GM19463 (cell line): ENCODE measurements around the gene MGAT5.
"Not testable (repeated sequence)": the region's sequence is repeated elsewhere in the genome, so short reads cannot be mapped to it uniquely, and the experiment has no call there.

Experiments
- ATAC-seq: cut with Tn5 transposase; IDR thresholded peaks from one replicate; pipeline ENCODE4 v1.9.1; 2021; ENCODE audit warnings: mild to moderate bottlenecking, moderate library complexity; ENCODE audit not compliant: unreplicated experiment

The MGAT5 gene

GRCh38 chr2:134275058-134275862, 21.4 kb downstream of the MGAT5 start:
- peak; percentile 71 for ATAC-seq

- no peak for ATAC-seq
Observed at GRCh38 chr2:134276381-134277172, 22.7 kb downstream of the MGAT5 start.

- no peak for ATAC-seq
Observed at GRCh38 chr2:134277223-134277622, 23.4 kb downstream of the MGAT5 start.

- ATAC-seq = no peak
Observed at GRCh38 chr2:134278553-134278952, 24.7 kb downstream of the MGAT5 start.

DNA sequence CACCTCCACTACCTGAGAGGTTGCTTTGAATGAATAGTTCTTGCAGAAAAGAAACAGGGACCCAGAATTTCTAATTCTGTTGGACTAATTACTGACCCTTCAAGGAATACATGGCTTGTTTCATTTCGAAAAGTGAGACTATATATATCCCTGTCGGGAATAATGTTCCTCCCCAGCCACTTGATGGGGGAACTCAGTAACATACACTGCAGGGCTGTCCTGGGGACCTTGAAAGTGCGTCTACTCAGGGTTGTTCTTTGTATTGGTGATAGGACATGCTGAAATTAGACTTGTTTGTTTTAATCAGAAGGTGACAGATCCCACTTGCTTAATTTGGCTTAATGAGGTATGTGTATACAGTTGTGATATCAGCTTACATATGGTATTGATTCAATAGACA, 25.5 kb downstream of the MGAT5 start:
- ATAC-seq = no peak

GRCh38 chr2:134280231-134280630, 26.4 kb downstream of the MGAT5 start:
- no peak for ATAC-seq

DNA sequence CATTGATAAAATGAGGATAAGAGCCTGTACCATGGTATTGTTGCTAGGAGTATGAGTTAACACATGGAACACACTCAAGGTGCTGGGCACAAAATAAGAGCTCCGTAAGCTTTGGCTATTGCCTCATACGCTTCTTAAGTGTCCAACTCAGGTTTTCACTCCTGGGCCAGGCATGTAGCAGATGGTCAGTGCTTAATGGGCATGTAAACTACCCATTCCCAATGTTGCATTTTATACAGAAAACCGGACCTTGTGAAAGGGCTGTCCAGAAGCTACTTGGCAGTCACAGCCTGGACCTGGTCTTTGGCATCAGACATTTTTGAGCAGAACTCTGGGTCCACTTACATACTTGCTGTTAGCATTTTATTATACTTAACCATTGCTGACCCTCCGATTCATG, 26.9 kb downstream of the MGAT5 start:
- ATAC-seq = no peak

DNA sequence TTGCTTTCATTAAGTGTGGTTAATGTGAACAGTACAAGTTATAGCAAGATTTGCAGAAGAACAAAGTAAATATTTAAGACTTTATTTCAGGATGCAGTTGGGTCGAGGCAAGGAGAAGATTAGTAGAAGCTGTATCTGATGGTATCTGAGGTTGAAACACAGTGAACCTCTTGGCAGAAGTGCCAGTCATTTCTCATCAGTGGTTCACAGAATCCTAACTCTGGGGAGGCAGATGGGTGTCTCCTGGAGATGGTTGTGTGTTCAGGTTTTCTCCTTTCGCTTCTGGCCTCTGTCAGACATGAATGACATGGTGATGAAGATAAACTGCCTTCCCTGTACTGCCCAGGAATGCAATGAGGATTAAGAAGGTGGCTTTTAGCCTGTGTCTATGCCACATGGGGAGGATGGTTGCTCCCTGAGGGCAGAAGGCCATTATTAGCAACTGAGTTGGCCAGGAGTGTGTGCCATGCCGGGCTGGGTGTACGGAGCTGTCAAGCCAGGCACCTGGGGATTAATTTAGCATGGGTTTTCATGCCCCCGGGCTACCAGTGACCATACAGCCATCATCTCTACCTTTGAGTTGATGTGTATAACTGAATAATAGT, 28.0 kb downstream of the MGAT5 start:
- ATAC-seq = no peak

- ATAC-seq = peak; percentile 90
Observed at GRCh38 chr2:134282629-134283400, 28.9 kb downstream of the MGAT5 start.

- ATAC-seq = no peak
Observed at GRCh38 chr2:134283661-134284060, 29.8 kb downstream of the MGAT5 start.

DNA sequence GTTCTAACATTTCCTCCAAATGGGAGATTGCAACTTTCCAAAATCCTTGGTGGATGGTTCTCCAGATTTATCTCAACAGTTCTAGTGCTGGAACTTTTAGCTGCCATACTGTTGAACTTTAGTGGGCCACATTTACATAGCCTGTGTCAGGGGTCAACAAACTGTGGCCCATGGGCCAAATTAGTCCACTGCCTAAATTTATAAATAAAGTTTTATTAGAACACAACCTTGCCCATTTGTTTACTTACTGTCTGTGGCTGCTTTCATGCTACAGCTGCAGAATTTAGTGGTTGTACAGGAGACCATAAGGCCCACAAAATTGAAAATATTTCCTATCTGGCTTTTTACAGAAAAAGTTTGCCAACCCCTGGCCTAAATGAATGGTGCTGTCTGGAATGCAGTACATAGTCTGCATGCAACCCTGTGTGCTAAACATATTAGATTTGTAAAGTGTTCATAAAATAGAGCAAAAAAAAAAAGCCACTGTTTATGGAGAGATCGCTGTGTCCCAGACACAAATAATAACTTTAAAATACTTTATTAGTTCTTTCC, 30.3 kb downstream of the MGAT5 start:
- ATAC-seq = no peak

DNA sequence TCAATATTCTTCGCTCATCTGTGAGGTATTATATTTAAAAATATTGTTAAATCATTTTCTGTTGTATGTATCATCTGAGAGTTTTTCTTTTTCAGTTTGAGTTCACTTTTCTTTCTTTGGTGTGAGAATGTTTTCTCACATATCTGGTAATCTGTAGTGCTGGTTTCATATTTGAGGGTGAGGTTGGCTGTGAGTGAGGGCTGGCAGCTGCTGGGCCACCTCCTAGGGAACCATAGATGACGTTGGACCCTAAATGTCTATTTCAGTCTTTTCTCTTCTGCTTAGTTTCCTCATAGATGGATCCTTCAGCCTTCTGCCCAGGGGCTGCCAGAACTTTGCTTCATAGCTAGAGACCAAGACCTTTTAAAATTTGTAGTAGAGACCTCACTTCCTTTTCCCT, 33.5 kb downstream of the MGAT5 start:
- ATAC-seq = peak; percentile 36

GRCh38 chr2:134288814-134289213, 34.9 kb downstream of the MGAT5 start:
- ATAC-seq = no peak

DNA sequence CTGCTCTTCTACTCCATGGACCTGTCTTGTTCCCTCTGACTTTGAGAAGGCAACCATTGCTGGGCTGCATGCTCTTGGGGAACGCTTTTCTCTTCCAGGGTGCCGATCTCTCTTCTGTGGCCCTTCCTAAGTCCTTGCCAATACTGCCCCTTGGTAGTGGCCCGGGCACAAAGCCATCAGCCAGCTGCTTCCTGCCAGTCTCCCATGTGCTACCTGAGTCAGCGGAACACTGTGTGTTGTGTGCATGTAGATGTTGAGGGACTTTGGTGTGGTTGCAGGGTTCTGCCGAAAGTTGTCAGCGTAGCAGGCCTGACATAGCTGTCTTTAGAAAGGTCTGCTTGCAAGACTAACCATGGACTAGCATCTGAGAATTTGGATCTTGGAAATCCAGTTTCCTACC, 35.4 kb downstream of the MGAT5 start:
- no peak for ATAC-seq

- peak; percentile 36 for ATAC-seq
Observed at GRCh38 chr2:134290358-134290757, 36.5 kb downstream of the MGAT5 start.

- no peak for ATAC-seq
Observed at GRCh38 chr2:134292514-134292913, 38.6 kb downstream of the MGAT5 start.

GRCh38 chr2:134293719-134294537, 40.1 kb downstream of the MGAT5 start:
- no peak for ATAC-seq

- not testable (repeated sequence) for ATAC-seq
Observed at GRCh38 chr2:134294598-134294997, 40.7 kb downstream of the MGAT5 start.

- no peak for ATAC-seq
Observed at GRCh38 chr2:134295441-134295840, 41.6 kb downstream of the MGAT5 start.

GRCh38 chr2:134296301-134296700, 42.4 kb downstream of the MGAT5 start:
- ATAC-seq = no peak
